HCT116 (cell line): ENCODE data around the gene TNFAIP8. TPM values are rescaled to one million over a fixed set of nuclear protein-coding genes. Genes with fewer than 3 reads are reported as not detected.

Source experiments
- ATAC-seq: fragments of 200-7000 bp; cut with Tn5 transposase; 2 replicates; pipeline ENCODE4 v1.9.1; 2020; ENCODE audit warnings: mild to moderate bottlenecking, moderate library complexity
- BruUV-seq: library from RNA; stranded (reverse); fragments of 400-500 nt; replicated peaks from 2 replicates; lab custom pipeline; 2021; lab: Mats Ljungman, UMichigan
- CTCF ChIA-PET: fragments of 300-600 bp; sonication (Branson Sonifier 250); formaldehyde crosslinking; loops from one replicate; lab custom pipeline; 2021; ENCODE audit warnings: antibody characterized with exemption; lab: Charles Lee
- POLR2A ChIA-PET: fragments of 300-600, 350-600 bp; sonication (Branson Sonifier 250); formaldehyde crosslinking; loops from one replicate; lab custom pipeline; 2021; ENCODE audit warnings: antibody characterized with exemption; lab: Charles Lee
- RAD21 ChIA-PET, 2 experiments: fragments of 300-600 bp; sonication (Branson Sonifier 250); formaldehyde crosslinking; loops; one replicate each; lab custom pipeline; 2023; ENCODE audit warnings: low total read pairs in 2 of 2; ENCODE audit not compliant: uncharacterized antibody in 2 of 2, unreplicated experiment in 2 of 2, low non-redundant PET in 1 of 2; lab: Charles Lee
- DNase-seq: peaks from one replicate; pipeline ENCODE4 v3.0.0-alpha.2; 2010; ENCODE audit warnings: low read depth, low spot score
- H2AFZ ChIP-seq: fragments of 200-600 bp; shearing (Covaris generic), sonication (generic); 2 replicates; pipeline ENCODE4 v1.6.1; 2017; ENCODE audit warnings: low read depth, mixed run types, mixed read lengths, antibody characterized with exemption, low read length; ENCODE audit not compliant: poor library complexity, severe bottlenecking
- H3K27ac ChIP-seq: 2 replicates; pipeline ENCODE4 v1.5.1; 2012; ENCODE audit warnings: low read depth, low read length
- H3K27me3 ChIP-seq: fragments of 200-600 bp; sonication (generic); 2 replicates; pipeline ENCODE4 v1.6.1; 2016; ENCODE audit warnings: mixed run types, low read length, mixed read lengths; ENCODE audit not compliant: insufficient read depth
- H3K36me3 ChIP-seq, 2 experiments: fragments of 200-500 bp in 1 of 2; fragments of 200-600 bp in 1 of 2; sonication (Bioruptor generic) in 1 of 2; sonication (generic) in 1 of 2; 2 replicates each; pipeline versions ENCODE4 v1.5.1 to v1.6.1; 2014 to 2016; ENCODE audit warnings: low read length in 2 of 2, inconsistent platforms in 1 of 2, mixed read lengths in 1 of 2, mixed run types in 1 of 2; ENCODE audit not compliant: insufficient read depth in 2 of 2, control insufficient read depth in 1 of 2
- H3K4me1 ChIP-seq, 2 experiments: fragments of 200-600 bp in 1 of 2; sonication (generic) in 1 of 2; 2 replicates each; pipeline versions ENCODE4 v1.5.1 to v1.6.1; 2012 to 2017; ENCODE audit warnings: low read length in 2 of 2, inconsistent platforms in 1 of 2, mild to moderate bottlenecking in 1 of 2, mixed read lengths in 1 of 2, mixed run types in 1 of 2, moderate library complexity in 1 of 2; ENCODE audit not compliant: insufficient read depth in 2 of 2, control insufficient read depth in 1 of 2
- H3K4me2 ChIP-seq: fragments of 200-600 bp; sonication (generic); 2 replicates; pipeline ENCODE4 v1.6.1; 2017; ENCODE audit warnings: mixed run types, low read length, mixed read lengths
- H3K4me3 ChIP-seq, 2 experiments: fragments of 200-600 bp in 1 of 2; sonication (generic) in 1 of 2; replicated peaks in 1 of 2; 2 replicates each; pipeline ENCODE4 v1.5.1; 2011 to 2016; ENCODE audit warnings: low read length in 2 of 2, control low read depth in 1 of 2, low read depth in 1 of 2, mild to moderate bottlenecking in 1 of 2, mixed read lengths in 1 of 2, mixed run types in 1 of 2
- H3K79me2 ChIP-seq: fragments of 200-600 bp; sonication (generic); 2 replicates; pipeline ENCODE4 v1.6.1; 2017; ENCODE audit warnings: mild to moderate bottlenecking, mixed run types, low read length, moderate library complexity, mixed read lengths; ENCODE audit not compliant: insufficient read depth
- H3K9ac ChIP-seq: fragments of 200-600 bp; sonication (generic); 2 replicates; pipeline ENCODE4 v1.6.1; 2016; ENCODE audit warnings: low read length, mixed read lengths
- H3K9me2 ChIP-seq: fragments of 200-600 bp; sonication (generic), shearing (Covaris generic); 2 replicates; pipeline ENCODE4 v1.6.1; 2017; ENCODE audit warnings: mixed run types, mild to moderate bottlenecking, moderate library complexity; ENCODE audit not compliant: insufficient read depth
- H3K9me3 ChIP-seq, 2 experiments: fragments of 200-500 bp in 1 of 2; fragments of 200-600 bp in 1 of 2; sonication (Bioruptor generic) in 1 of 2; sonication (generic) in 1 of 2; 2 replicates each; pipeline ENCODE4 v1.6.1; 2014 to 2017; ENCODE audit warnings: low read length in 2 of 2, mixed read lengths in 2 of 2, inconsistent platforms in 1 of 2, low read depth in 1 of 2, mild to moderate bottlenecking in 1 of 2, mixed run types in 1 of 2, moderate library complexity in 1 of 2; ENCODE audit not compliant: control insufficient read depth in 1 of 2, insufficient read depth in 1 of 2
- H4K20me1 ChIP-seq: fragments of 200-600 bp; sonication (generic), shearing (Covaris generic); 2 replicates; pipeline ENCODE4 v1.6.1; 2017; ENCODE audit warnings: mixed run types, mild to moderate bottlenecking, moderate library complexity; ENCODE audit not compliant: insufficient read depth
- ATF3 ChIP-seq: IDR thresholded peaks from 2 replicates; pipeline ENCODE4 v1.6.1; 2012
- CBX3 ChIP-seq: IDR thresholded peaks from 2 replicates; pipeline ENCODE4 v1.6.1; 2012; ENCODE audit warnings: low read depth
- CEBPB ChIP-seq: IDR thresholded peaks from 2 replicates; pipeline ENCODE4 v1.6.1; 2012; ENCODE audit warnings: low read depth
- CTCF ChIP-seq, 3 experiments: fragments of 200-600 bp in 1 of 3; sonication (generic) in 1 of 3; IDR thresholded peaks in 2 of 3; conservative IDR thresholded peaks in 1 of 3; 2 replicates each; pipeline ENCODE4 v1.5.1; 2012 to 2017; ENCODE audit warnings: low read depth in 2 of 3, low read length in 2 of 3, antibody characterized with exemption in 1 of 3, borderline replicate concordance in 1 of 3, control low read depth in 1 of 3, mild to moderate bottlenecking in 1 of 3, mixed read lengths in 1 of 3, mixed run types in 1 of 3, moderate library complexity in 1 of 3; ENCODE audit not compliant: insufficient read depth in 1 of 3
- EGR1 ChIP-seq: IDR thresholded peaks from 2 replicates; pipeline ENCODE4 v1.6.1; 2012; ENCODE audit warnings: low read depth
- EZH2phosphoT487 ChIP-seq: fragments of 200-600 bp; IDR thresholded peaks from 2 replicates; pipeline ENCODE4 v1.6.1; 2018; ENCODE audit warnings: antibody characterized with exemption, borderline replicate concordance
- JUND ChIP-seq: IDR thresholded peaks from 2 replicates; pipeline ENCODE4 v1.6.1; 2012
- MAX ChIP-seq: IDR thresholded peaks from 2 replicates; pipeline ENCODE4 v1.6.1; 2012
- POLR2A ChIP-seq: IDR thresholded peaks from 2 replicates; pipeline ENCODE4 v1.7.0; 2011; ENCODE audit warnings: borderline replicate concordance; ENCODE audit not compliant: insufficient read depth, insufficient read length; ENCODE audit errors: extremely low read depth
- POLR2AphosphoS5 ChIP-seq: IDR thresholded peaks from 2 replicates; pipeline ENCODE4 v1.6.1; 2011; ENCODE audit warnings: mild to moderate bottlenecking, low read depth, low read length, moderate library complexity
- REST ChIP-seq: IDR thresholded peaks from 2 replicates; pipeline ENCODE4 v1.6.1; 2012; ENCODE audit warnings: low read depth
- SIN3A ChIP-seq: IDR thresholded peaks from 2 replicates; pipeline ENCODE4 v1.6.1; 2012; ENCODE audit warnings: low read depth
- SRF ChIP-seq: IDR thresholded peaks from 2 replicates; pipeline ENCODE4 v1.6.1; 2012; ENCODE audit warnings: low read depth
- TCF7L2 ChIP-seq: IDR thresholded peaks from 2 replicates; pipeline ENCODE4 v1.7.0; 2011; ENCODE audit warnings: borderline replicate concordance, inconsistent platforms; ENCODE audit not compliant: insufficient read depth, insufficient read length; ENCODE audit errors: extremely low read depth
- ZFX ChIP-seq: fragments of 450-650 bp; IDR thresholded peaks from 2 replicates; pipeline ENCODE4 v1.6.1; 2017
- intact Hi-C: fragments of 100-400 bp; cut with micrococcal nuclease; formaldehyde crosslinking; loops from 2 replicates; pipeline ENCODE4 v1.10.0; 2022
- total RNA-seq: library from RNA; stranded (reverse); gene quantifications from one replicate; pipeline ENCODE4 v1.2.1, GENCODE V29; 2021; ENCODE audit not compliant: unreplicated experiment

Gene TNFAIP8
- total RNA-seq, 1 experiment from 2014 or later: 18.4 TPM

- RAD21 ChIA-PET: no interaction called here
- no peak overlapping the region for H3K4me2 ChIP-seq
- no peak for ATAC-seq
- H3K9me2 ChIP-seq: no peaks in the 10 kb centered on the region
- BruUV-seq: no TSS peak
- H3K9me3 ChIP-seq: no peaks in the 10 kb centered on the region
- H4K20me1 ChIP-seq: no peaks in the 10 kb centered on the region
- H3K4me3 ChIP-seq: no peak overlapping the region
- no peaks in the 10 kb centered on the region for H3K4me1 ChIP-seq
- no peak overlapping the region for H2AFZ ChIP-seq
- DNase-seq: no peak
- TF ChIP-seq SIN3A (no peak), MAX (no peak), SRF (no peak), EGR1 (no peak), CTCF (IDR thresholded peaks at IDR 0.05 in 2 of 3, conservative IDR thresholded peaks at IDR 0.05 in 1 of 3; ENCODE audit: borderline replicate concordance in 1 of 3, insufficient read depth in 1 of 3, low read depth in 2 of 3, low read length in 2 of 3) (no peak), CBX3 (no peak), JUND (no peak), CEBPB (no peak), EZH2phosphoT487 (no peak), POLR2A (no peak), POLR2AphosphoS5 (no peak), REST (no peak), ATF3 (no peak), ZFX (no peak), TCF7L2 (no peak)
- TF ChIP-seq, all 23 proteins: peak for 0
- H3K36me3 ChIP-seq: no peaks in the 10 kb centered on the region
- POLR2A ChIA-PET: no interaction called here
- H3K79me2 ChIP-seq: no peaks in the 10 kb centered on the region
- H3K9ac ChIP-seq: no peak overlapping the region
- CTCF ChIA-PET: no interaction called here
- intact Hi-C loops: no loop called here
- H3K27me3 ChIP-seq: no peaks in the 10 kb centered on the region
- H3K27ac ChIP-seq: no peak overlapping the region
These were observed 24.2 kb downstream of the TNFAIP8 start for GRCh38 chr5:119379942-119380547.
